Suprapubic skin (tissue), 3 donors: ENCODE results near the gene ERBB4.

Experiments used
- EP300 ChIP-seq: sonication (generic); formaldehyde crosslinking; IDR thresholded peaks from one replicate; pipeline ENCODE4 v1.6.1; 2017; ENCODE audit warnings: antibody characterized with exemption
- POLR2A ChIP-seq, 2 donors: fragments of 450-650 bp; IDR thresholded peaks; one replicate each; pipeline ENCODE4 v1.6.1; 2017; ENCODE audit warnings: antibody characterized with exemption in 2 of 2, mild to moderate bottlenecking in 2 of 2, moderate library complexity in 2 of 2
- TF ChIP-seq, protein P1 (sequence below), 2 donors: fragments of 200-600 bp in 1 of 2; fragments of 450-650 bp in 1 of 2; sonication (generic) in 1 of 2; IDR thresholded peaks; one replicate each; pipeline ENCODE4 v1.5.1; 2016 to 2019; ENCODE audit warnings: antibody characterized with exemption in 2 of 2, mild to moderate bottlenecking in 1 of 2, moderate library complexity in 1 of 2

GRCh38 chr2:212249451-212249850, 289.2 kb downstream of the ERBB4 start:
- no peak for TF ChIP-seq POLR2A (IDR thresholded peaks at IDR 0.05)
- TF ChIP-seq EP300, result no peak
- TF ChIP-seq, protein P1, sequence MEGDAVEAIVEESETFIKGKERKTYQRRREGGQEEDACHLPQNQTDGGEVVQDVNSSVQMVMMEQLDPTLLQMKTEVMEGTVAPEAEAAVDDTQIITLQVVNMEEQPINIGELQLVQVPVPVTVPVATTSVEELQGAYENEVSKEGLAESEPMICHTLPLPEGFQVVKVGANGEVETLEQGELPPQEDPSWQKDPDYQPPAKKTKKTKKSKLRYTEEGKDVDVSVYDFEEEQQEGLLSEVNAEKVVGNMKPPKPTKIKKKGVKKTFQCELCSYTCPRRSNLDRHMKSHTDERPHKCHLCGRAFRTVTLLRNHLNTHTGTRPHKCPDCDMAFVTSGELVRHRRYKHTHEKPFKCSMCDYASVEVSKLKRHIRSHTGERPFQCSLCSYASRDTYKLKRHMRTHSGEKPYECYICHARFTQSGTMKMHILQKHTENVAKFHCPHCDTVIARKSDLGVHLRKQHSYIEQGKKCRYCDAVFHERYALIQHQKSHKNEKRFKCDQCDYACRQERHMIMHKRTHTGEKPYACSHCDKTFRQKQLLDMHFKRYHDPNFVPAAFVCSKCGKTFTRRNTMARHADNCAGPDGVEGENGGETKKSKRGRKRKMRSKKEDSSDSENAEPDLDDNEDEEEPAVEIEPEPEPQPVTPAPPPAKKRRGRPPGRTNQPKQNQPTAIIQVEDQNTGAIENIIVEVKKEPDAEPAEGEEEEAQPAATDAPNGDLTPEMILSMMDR (IDR thresholded peaks at IDR 0.05), result no peak
